Lower leg skin (tissue), 3 donors: ENCODE results near the gene SLC29A1.

Experiments
- CTCF ChIP-seq, 3 donors: fragments of 450-650 bp; IDR thresholded peaks; one replicate each; pipeline ENCODE4 v1.5.1; 2016; ENCODE audit warnings: antibody characterized with exemption in 3 of 3, mild to moderate bottlenecking in 3 of 3, moderate library complexity in 2 of 3
- POLR2A ChIP-seq, 2 donors: fragments of 450-650 bp; IDR thresholded peaks; one replicate each; pipeline ENCODE4 v1.6.1; 2016 to 2017; ENCODE audit warnings: antibody characterized with exemption in 2 of 2, mild to moderate bottlenecking in 1 of 2, moderate library complexity in 1 of 2

DNA sequence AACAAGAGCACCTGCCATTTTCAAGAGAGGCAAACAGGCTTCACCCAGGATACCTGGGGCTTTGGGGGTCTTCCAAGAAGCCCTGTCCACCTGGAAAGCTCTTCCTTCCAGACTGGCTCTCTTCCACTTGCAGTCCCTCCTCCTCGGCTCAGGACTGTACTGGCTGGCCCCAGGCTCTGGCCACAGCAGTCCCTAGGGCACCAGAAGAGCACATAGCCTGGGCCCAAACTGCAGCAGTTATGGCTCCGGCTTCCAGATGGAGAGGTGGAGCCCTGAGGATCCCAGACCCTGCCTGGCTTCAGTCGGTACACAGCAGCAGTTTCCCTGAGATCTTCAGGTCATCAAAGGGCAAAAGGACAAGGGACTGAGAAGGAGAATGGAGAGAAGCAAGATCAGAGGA, 35.5 kb downstream of the SLC29A1 start:
- TF ChIP-seq POLR2A (IDR thresholded peaks at IDR 0.05): no peak
- no peak for TF ChIP-seq CTCF (IDR thresholded peaks at IDR 0.05)
